ENCODE results near the gene LRRC41. TPM values are rescaled to one million over a fixed set of nuclear protein-coding genes. Genes with fewer than 3 reads are reported as not detected.
"Not testable (repeated sequence)": the region's sequence is repeated elsewhere in the genome, so short reads cannot be mapped to it uniquely, and the experiment has no call there.

The LRRC41 gene
- total RNA-seq, 3 donors from 2014 or later, result 60.0 to 85.5 (median 69.2) TPM

DNA sequence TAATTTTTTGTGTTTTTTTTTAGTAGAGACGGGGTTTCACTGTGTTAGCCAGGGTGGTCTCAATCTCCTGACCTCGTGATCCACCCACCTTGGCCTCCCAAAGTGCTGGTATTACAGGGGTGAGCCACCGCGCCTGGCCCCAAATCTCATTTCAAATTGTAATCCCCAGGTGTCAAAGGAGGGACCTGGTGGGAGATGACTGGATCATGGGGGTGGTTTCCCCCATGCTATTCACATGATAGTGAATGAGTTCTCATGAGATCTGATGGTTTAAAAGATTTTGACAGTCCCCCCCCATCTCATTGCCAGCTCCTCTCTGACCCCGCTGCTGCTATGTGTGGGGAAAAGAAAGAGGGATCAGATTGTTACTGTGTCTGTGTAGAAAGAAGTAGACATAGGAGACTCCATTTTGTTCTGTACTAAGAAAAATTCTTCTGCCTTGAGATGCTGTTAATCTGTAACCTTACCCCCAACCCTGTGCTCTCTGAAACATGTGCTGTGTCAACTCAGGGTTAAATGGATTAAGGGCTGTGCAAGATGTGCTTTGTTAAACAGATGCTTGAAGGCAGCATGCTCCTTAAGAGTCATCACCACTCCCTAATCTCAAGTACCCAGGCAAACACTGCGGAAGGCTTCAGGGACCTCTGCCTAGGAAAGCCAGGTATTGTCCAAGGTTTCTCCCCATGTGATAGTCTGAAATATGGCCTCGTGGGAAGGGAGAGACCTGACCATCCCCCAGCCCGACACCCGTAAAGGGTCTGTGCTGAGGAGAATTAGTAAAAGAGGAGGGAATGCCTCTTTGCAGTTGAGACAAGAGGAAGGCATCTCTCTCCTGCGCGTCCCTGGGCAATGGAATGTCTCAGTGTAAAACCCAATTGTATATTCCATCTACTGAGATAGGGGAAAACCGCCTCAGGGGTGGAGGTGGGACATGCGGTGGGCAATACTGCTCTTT lies 16.8 kb upstream of the LRRC41 start:
- H3K27me3 ChIP-seq; H3K36me3 ChIP-seq; H3K27ac ChIP-seq; H3K9me3 ChIP-seq; intact Hi-C loops (cut with DNase I; ENCODE audit: low total_unique reads); DNase-seq (ENCODE audit: low spot score in 2 of 2); H3K4me3 ChIP-seq; H3K4me1 ChIP-seq: not testable (repeated sequence)

DNA sequence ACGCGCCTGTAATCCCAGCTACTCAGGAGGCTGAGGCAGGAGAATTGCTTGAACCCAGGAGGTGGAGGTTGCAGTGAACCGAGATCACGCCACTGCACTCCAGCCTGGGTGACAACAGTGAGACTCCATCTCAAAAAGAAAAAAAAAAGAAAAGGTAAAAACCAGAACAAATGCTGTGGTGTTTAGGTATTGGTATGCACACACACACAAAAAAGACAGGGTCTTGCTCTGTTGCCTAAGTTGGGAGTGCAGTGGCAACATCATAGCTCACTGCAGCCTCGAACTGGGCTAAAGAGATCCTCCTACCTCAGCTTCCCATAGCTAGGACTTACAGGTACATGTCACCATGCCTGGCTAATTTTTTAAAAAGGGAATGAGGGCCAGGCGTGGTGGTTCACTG lies 15.9 kb upstream of the LRRC41 start:
- intact Hi-C loops (cut with DNase I; ENCODE audit: low total_unique reads); H3K4me1 ChIP-seq; H3K27ac ChIP-seq; DNase-seq (ENCODE audit: low spot score in 2 of 2); H3K4me3 ChIP-seq; H3K27me3 ChIP-seq; H3K36me3 ChIP-seq; H3K9me3 ChIP-seq: not testable (repeated sequence)

DNA sequence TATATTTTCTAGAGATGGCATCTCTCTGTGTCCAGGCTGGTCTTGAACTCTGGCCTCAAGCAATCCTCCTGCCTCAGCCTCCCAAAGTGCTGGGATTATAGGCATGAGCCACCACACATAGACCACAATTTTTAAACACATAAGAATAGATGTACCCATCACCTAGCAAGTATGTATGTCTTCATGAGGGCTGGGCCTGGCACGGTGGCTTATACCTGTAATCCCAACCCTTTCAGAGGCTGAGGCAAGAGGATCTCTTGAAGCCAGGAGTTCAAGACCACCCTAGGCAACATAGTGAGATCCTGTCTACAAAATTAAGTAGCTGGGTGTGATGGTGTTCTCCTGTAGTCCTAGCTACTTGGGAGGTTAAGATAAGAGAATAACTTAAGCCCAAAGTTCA lies 13.9 kb upstream of the LRRC41 start:
- no peaks in the 10 kb centered on the region for H3K4me1 ChIP-seq
- intact Hi-C loops (cut with DNase I; ENCODE audit: low total_unique reads), result no loop called here
- no peak for DNase-seq (ENCODE audit: low spot score in 2 of 2)
- no peak overlapping the region for H3K27ac ChIP-seq
- H3K9me3 ChIP-seq, result no peaks in the 10 kb centered on the region
- no peaks in the 10 kb centered on the region for H3K27me3 ChIP-seq
- TF ChIP-seq POLR2AphosphoS5 (IDR thresholded peaks at IDR 0.05), result no peak
- no peak for TF ChIP-seq POLR2A (IDR thresholded peaks at IDR 0.05)
- TF ChIP-seq, protein P1, sequence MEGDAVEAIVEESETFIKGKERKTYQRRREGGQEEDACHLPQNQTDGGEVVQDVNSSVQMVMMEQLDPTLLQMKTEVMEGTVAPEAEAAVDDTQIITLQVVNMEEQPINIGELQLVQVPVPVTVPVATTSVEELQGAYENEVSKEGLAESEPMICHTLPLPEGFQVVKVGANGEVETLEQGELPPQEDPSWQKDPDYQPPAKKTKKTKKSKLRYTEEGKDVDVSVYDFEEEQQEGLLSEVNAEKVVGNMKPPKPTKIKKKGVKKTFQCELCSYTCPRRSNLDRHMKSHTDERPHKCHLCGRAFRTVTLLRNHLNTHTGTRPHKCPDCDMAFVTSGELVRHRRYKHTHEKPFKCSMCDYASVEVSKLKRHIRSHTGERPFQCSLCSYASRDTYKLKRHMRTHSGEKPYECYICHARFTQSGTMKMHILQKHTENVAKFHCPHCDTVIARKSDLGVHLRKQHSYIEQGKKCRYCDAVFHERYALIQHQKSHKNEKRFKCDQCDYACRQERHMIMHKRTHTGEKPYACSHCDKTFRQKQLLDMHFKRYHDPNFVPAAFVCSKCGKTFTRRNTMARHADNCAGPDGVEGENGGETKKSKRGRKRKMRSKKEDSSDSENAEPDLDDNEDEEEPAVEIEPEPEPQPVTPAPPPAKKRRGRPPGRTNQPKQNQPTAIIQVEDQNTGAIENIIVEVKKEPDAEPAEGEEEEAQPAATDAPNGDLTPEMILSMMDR (IDR thresholded peaks at IDR 0.05), result no peak
- no peaks in the 10 kb centered on the region for H3K36me3 ChIP-seq
- no peak overlapping the region for H3K4me3 ChIP-seq

DNA sequence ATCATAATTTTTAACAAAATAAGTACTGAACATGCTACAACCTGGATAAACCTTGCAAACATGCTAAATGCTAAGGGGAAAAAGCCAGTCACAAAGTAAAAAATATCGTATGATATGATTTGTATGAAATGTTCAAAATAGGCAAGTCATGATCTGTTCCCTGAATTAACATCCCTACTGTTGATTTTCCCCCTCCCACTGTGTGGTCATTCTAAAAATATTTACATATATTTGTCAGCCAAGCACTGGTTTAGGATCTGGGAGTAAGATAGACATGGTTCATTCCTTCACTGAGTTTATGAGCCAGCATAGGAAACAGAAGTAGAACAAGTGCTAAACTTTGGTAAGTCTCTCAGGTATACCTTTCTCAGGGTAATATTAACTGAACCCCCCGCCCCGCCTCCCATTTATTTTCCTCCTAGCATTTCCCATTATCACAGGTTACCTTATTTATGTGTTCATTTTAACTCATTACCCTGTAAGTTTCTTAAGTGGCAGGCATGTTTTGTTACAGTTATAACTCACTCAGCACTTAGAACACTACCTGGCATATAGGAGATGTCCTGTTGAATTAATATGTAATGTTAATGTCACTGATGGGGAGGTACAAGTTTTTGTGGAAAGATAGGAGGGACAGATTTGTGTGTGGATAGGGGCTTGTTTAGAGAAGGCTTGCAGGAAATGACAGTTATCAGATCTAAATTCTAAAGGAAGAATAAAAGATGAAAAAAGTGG lies 12.4 kb upstream of the LRRC41 start:
- Histone ChIP-seq H3K4me3 (no peak overlapping the region), H3K4me1 (no peaks in the 10 kb centered on the region), H3K36me3 (no peaks in the 10 kb centered on the region), H3K9me3 (no peaks in the 10 kb centered on the region), H3K27me3 (no peaks in the 10 kb centered on the region), H3K27ac (no peak overlapping the region)
- TF ChIP-seq POLR2A (IDR thresholded peaks at IDR 0.05) (no peak), POLR2AphosphoS5 (IDR thresholded peaks at IDR 0.05) (no peak)
- TF ChIP-seq, protein P1 (IDR thresholded peaks at IDR 0.05), result no peak
- intact Hi-C loops (cut with DNase I; ENCODE audit: low total_unique reads), result no loop called here
- no peak for DNase-seq (ENCODE audit: low spot score in 2 of 2)

DNA sequence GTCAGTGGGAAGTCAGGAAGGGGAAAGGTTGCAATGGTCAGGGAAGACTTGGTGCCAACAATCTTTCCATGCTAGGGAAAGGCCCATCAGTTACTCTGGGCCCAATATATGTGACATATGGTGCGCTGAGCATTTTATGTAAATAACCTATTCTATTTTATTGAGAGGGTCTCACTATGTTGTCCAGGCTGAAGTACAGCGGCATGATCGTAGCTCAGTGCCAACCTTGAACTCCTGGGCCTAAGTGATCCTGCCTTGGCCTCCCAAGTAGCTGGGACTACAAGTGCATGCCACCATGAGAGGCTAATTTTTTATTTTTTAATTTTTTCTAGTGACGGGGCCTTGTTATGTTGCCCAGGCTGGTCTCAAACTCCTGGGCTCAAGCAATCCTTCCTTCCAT lies 6.9 kb upstream of the LRRC41 start:
- DNase-seq (ENCODE audit: low spot score in 2 of 2), result no peak
- TF ChIP-seq POLR2A (IDR thresholded peaks at IDR 0.05), result no peak
- TF ChIP-seq, protein P1 (IDR thresholded peaks at IDR 0.05), result no peak
- TF ChIP-seq POLR2AphosphoS5 (IDR thresholded peaks at IDR 0.05), result no peak

More for the DNA sequence above, 6.9 kb upstream of the LRRC41 start:
- no peaks in the 10 kb centered on the region for H3K36me3 ChIP-seq
- no peaks in the 10 kb centered on the region for H3K9me3 ChIP-seq
- no peak overlapping the region for H3K27ac ChIP-seq
- H3K4me1 ChIP-seq, result peaks cover 0 to 6% of the 10 kb centered on the region in 2 donors
- no peaks in the 10 kb centered on the region for H3K27me3 ChIP-seq
- intact Hi-C loops (cut with DNase I; ENCODE audit: low total_unique reads), result no loop called here
- H3K4me3 ChIP-seq, result no peak overlapping the region

Measured in breast epithelium (tissue), 4 donors.